ENCODE measurements around the gene SF3A1. TPM values are rescaled to one million over a fixed set of nuclear protein-coding genes. Genes with fewer than 3 reads are reported as not detected.

The SF3A1 gene
- total and polyA plus RNA-seq, 7 experiments from 2014 or later = 83.2 to 341 (median 282) TPM

- intact Hi-C loops (cut with micrococcal nuclease) = no loop called here
- POLR2A ChIA-PET = interaction anchor here (48.9 kb wide), 1 partner anchor 32 kb away, joined by 1265 read pairs; the partner anchor contains the start of gene CASTOR1
- CTCF ChIA-PET = interaction anchor here (0.5 to 1.5 kb wide), 4 partner anchors 21 to 1089 kb away, joined by 3 to 4 read pairs (median 3); no protein-coding TSS in a partner anchor
- Mint-ChIP-seq H3K27ac (peak overlapping the region in 8 of 9 donors; percentile 11 to 71 (median 56)), H3K36me3 (peaks cover 3 to 41% (median 20%) of the 10 kb centered on the region in 5 donors), H3K4me3 (no peak overlapping the region), H3K4me1 (peaks cover 0 to 37% (median 5%) of the 10 kb centered on the region in 7 donors), H3K9me3 (peaks cover 0 to 2% (median 0%) of the 10 kb centered on the region in 11 donors), H3K27me3 (no peaks in the 10 kb centered on the region)
- DNase-seq (no peak), ATAC-seq (no peak)
- H3K4me1 ChIP-seq (ENCODE audit: control insufficient read depth in 2 of 2, insufficient read depth in 2 of 2, low read length in 2 of 2) = peaks cover 0 to 5% of the 10 kb centered on the region in 2 donors
- H3K4me3 ChIP-seq (ENCODE audit: low read length) = no peak overlapping the region
- no peaks in the 10 kb centered on the region for H3K27me3 ChIP-seq (ENCODE audit: control insufficient read depth in 2 of 2, insufficient read depth in 2 of 2, low read length in 2 of 2)
- no peaks in the 10 kb centered on the region for H3K9me3 ChIP-seq (ENCODE audit: control insufficient read depth in 2 of 3, low read length in 3 of 3)
- H3K36me3 ChIP-seq (ENCODE audit: control insufficient read depth in 2 of 3, insufficient read depth in 3 of 3, low read length in 3 of 3) = peaks cover 32 to 74% (median 49%) of the 10 kb centered on the region in 3 experiments
- peak overlapping the region; percentile 18 for H3K27ac ChIP-seq (ENCODE audit: low read depth, low read length)
These were observed 23.0 kb downstream of the SF3A1 start for GRCh38 chr22:30333707-30334087.

GRCh38 chr22:30332994-30333706 lies 23.5 kb downstream of the SF3A1 start:
- Histone ChIP-seq H3K4me3 (ENCODE audit: low read length) (no peak overlapping the region), H3K4me1 (ENCODE audit: control insufficient read depth in 2 of 2, insufficient read depth in 2 of 2, low read length in 2 of 2) (peaks cover 0 to 5% of the 10 kb centered on the region in 2 donors), H3K27ac (ENCODE audit: low read depth, low read length) (peak overlapping the region; percentile 31), H3K27me3 (ENCODE audit: control insufficient read depth in 2 of 2, insufficient read depth in 2 of 2, low read length in 2 of 2) (no peaks in the 10 kb centered on the region), H3K36me3 (ENCODE audit: control insufficient read depth in 2 of 3, insufficient read depth in 3 of 3, low read length in 3 of 3) (peaks cover 28 to 68% (median 45%) of the 10 kb centered on the region in 3 experiments), H3K9me3 (ENCODE audit: control insufficient read depth in 2 of 3, low read length in 3 of 3) (no peaks in the 10 kb centered on the region)
- ChIA-PET CTCF (interaction anchor here (0.5 to 1.1 kb wide), 3 partner anchors 21 to 1089 kb away, joined by 3 read pairs; no protein-coding TSS in a partner anchor), POLR2A (interaction anchor here (1.6 to 48.9 kb wide), 2 partner anchors 13 to 32 kb away, joined by 5 to 1265 read pairs; partner anchors contain the start of gene CASTOR1)
- Mint-ChIP-seq H3K27ac (peak overlapping the region in 7 of 9 donors; percentile 53 to 77 (median 59)), H3K27me3 (no peaks in the 10 kb centered on the region), H3K4me3 (peak overlapping the region in 1 of 10 donors; percentile 51), H3K4me1 (peaks cover 0 to 39% (median 5%) of the 10 kb centered on the region in 7 donors), H3K36me3 (peaks cover 3 to 38% (median 19%) of the 10 kb centered on the region in 5 donors), H3K9me3 (no peaks in the 10 kb centered on the region)
- DNase-seq (no peak), ATAC-seq (no peak)
- intact Hi-C loops (cut with micrococcal nuclease) = no loop called here

- no peaks in the 10 kb centered on the region for H3K9me3 Mint-ChIP-seq
- H3K36me3 Mint-ChIP-seq = peaks cover 3 to 33% (median 16%) of the 10 kb centered on the region in 5 donors
- CTCF ChIA-PET = interaction anchor here (1.0 to 1.1 kb wide), 3 partner anchors 22 to 45 kb away, joined by 3 read pairs; no protein-coding TSS in a partner anchor
- H3K4me1 Mint-ChIP-seq = peaks cover 4 to 44% (median 10%) of the 10 kb centered on the region in 7 donors
- no peaks in the 10 kb centered on the region for H3K9me3 ChIP-seq (ENCODE audit: control insufficient read depth in 2 of 3, low read length in 3 of 3)
- intact Hi-C loops (cut with micrococcal nuclease) = no loop called here
- peaks cover 28 to 62% (median 41%) of the 10 kb centered on the region in 3 experiments for H3K36me3 ChIP-seq (ENCODE audit: control insufficient read depth in 2 of 3, insufficient read depth in 3 of 3, low read length in 3 of 3)
- H3K27ac Mint-ChIP-seq = peak overlapping the region in 5 of 9 donors; percentile 58 to 77 (median 63)
- no peak for DNase-seq
- no peaks in the 10 kb centered on the region for H3K27me3 Mint-ChIP-seq
- POLR2A ChIA-PET = interaction anchor here (1.6 to 48.9 kb wide), 2 partner anchors 12 to 31 kb away, joined by 5 to 1265 read pairs; partner anchors contain the start of gene CASTOR1
- H3K4me1 ChIP-seq (ENCODE audit: control insufficient read depth in 2 of 2, insufficient read depth in 2 of 2, low read length in 2 of 2) = peaks cover 3 to 9% of the 10 kb centered on the region in 2 donors
- peak overlapping the region; percentile 31 for H3K27ac ChIP-seq (ENCODE audit: low read depth, low read length)
- no peaks in the 10 kb centered on the region for H3K27me3 ChIP-seq (ENCODE audit: control insufficient read depth in 2 of 2, insufficient read depth in 2 of 2, low read length in 2 of 2)
- no peak overlapping the region for H3K4me3 ChIP-seq (ENCODE audit: low read length)
- ATAC-seq = no peak
- no peak overlapping the region for H3K4me3 Mint-ChIP-seq
These were observed 24.1 kb downstream of the SF3A1 start for GRCh38 chr22:30332551-30332950.

GRCh38 chr22:30328466-30329049 lies 28.1 kb downstream of the SF3A1 start:
- no peaks in the 10 kb centered on the region for H3K27me3 ChIP-seq (ENCODE audit: control insufficient read depth in 2 of 2, insufficient read depth in 2 of 2, low read length in 2 of 2)
- Mint-ChIP-seq H3K27me3 (no peaks in the 10 kb centered on the region), H3K9me3 (no peaks in the 10 kb centered on the region), H3K36me3 (peaks cover 3 to 32% (median 15%) of the 10 kb centered on the region in 5 donors), H3K4me1 (peaks cover 27 to 51% (median 37%) of the 10 kb centered on the region in 7 donors), H3K27ac (peak overlapping the region in 7 of 9 donors; percentile 25 to 87 (median 51)), H3K4me3 (peak overlapping the region in 4 of 10 donors; percentile 21 to 41 (median 30))
- H3K36me3 ChIP-seq (ENCODE audit: control insufficient read depth in 2 of 3, insufficient read depth in 3 of 3, low read length in 3 of 3) = peaks cover 0 to 37% (median 3%) of the 10 kb centered on the region in 3 experiments
- POLR2A ChIA-PET = interaction anchor here (0.7 to 48.9 kb wide), 6 partner anchors 8 to 98 kb away, joined by 3 to 1265 read pairs (median 3); partner anchors contain the start of genes CASTOR1, CCDC157 and SF3A1
- intact Hi-C loops (cut with micrococcal nuclease) = no loop called here
- no peak for DNase-seq
- peak overlapping the region; percentile 78 for H3K27ac ChIP-seq (ENCODE audit: low read depth, low read length)
- H3K4me1 ChIP-seq (ENCODE audit: control insufficient read depth in 2 of 2, insufficient read depth in 2 of 2, low read length in 2 of 2) = peaks cover 26 to 32% of the 10 kb centered on the region in 2 donors
- no peak for ATAC-seq
- CTCF ChIA-PET = interaction anchor here (1.1 to 8.1 kb wide), 3 partner anchors 15 to 59 kb away, joined by 3 to 78 read pairs (median 4); partner anchors contain the start of genes CASTOR1 and RNF215
- H3K9me3 ChIP-seq (ENCODE audit: control insufficient read depth in 2 of 3, low read length in 3 of 3) = no peaks in the 10 kb centered on the region
- no peak overlapping the region for H3K4me3 ChIP-seq (ENCODE audit: low read length)

GRCh38 chr22:30327864-30328345 lies 28.8 kb downstream of the SF3A1 start:
- Histone ChIP-seq H3K9me3 (ENCODE audit: control insufficient read depth in 2 of 3, low read length in 3 of 3) (no peaks in the 10 kb centered on the region), H3K4me1 (ENCODE audit: control insufficient read depth in 2 of 2, insufficient read depth in 2 of 2, low read length in 2 of 2) (peaks cover 32 to 38% of the 10 kb centered on the region in 2 donors), H3K27me3 (ENCODE audit: control insufficient read depth in 2 of 2, insufficient read depth in 2 of 2, low read length in 2 of 2) (no peaks in the 10 kb centered on the region), H3K36me3 (ENCODE audit: control insufficient read depth in 2 of 3, insufficient read depth in 3 of 3, low read length in 3 of 3) (peaks cover 0 to 30% (median 0%) of the 10 kb centered on the region in 3 experiments), H3K27ac (ENCODE audit: low read depth, low read length) (peak overlapping the region; percentile 78), H3K4me3 (ENCODE audit: low read length) (peak overlapping the region; percentile 69)
- intact Hi-C loops (cut with micrococcal nuclease) = loop anchor here (1.0 to 2.0 kb wide), 8 partner anchors 9 to 62 kb away; partner anchors contain the start of genes OSM (in 2 of the 2), SF3A1 (in 2 of the 2), CASTOR1 (in 1 of the 2) and RNF215 (in 1 of the 2)
- H3K27me3 Mint-ChIP-seq = no peaks in the 10 kb centered on the region
- ChIA-PET CTCF (interaction anchor here (1.1 to 8.1 kb wide), 3 partner anchors 14 to 59 kb away, joined by 3 to 78 read pairs (median 4); partner anchors contain the start of genes CASTOR1 and RNF215), POLR2A (interaction anchor here (0.7 to 48.9 kb wide), 6 partner anchors 9 to 99 kb away, joined by 3 to 1265 read pairs (median 3); partner anchors contain the start of genes CASTOR1, CCDC157 and SF3A1)
- no peak for DNase-seq
- peaks cover 3 to 35% (median 19%) of the 10 kb centered on the region in 5 donors for H3K36me3 Mint-ChIP-seq
- peak overlapping the region in 7 of 10 donors; percentile 76 to 96 (median 87) for H3K4me3 Mint-ChIP-seq
- ATAC-seq = no peak
- no peaks in the 10 kb centered on the region for H3K9me3 Mint-ChIP-seq
- peak overlapping the region in 8 of 9 donors; percentile 76 to 92 (median 88) for H3K27ac Mint-ChIP-seq
- H3K4me1 Mint-ChIP-seq = peaks cover 33 to 51% (median 44%) of the 10 kb centered on the region in 7 donors
